Keratinocyte (primary cell): ENCODE results near the gene ZSWIM6. TPM values are rescaled to one million over a fixed set of nuclear protein-coding genes. Genes with fewer than 3 reads are reported as not detected.

ENCODE experiments used
- DNase-seq: peaks from one replicate; pipeline ENCODE4 v3.0.0-alpha.2; 2011; ENCODE audit warnings: low read depth, missing footprints, low spot score
- FAIRE-seq: peaks from 2 replicates; lab custom pipeline; 2011; peaks lifted over from hg19 to GRCh38; lab: Jason Lieb, UNC
- H2AFZ ChIP-seq: 2 replicates; pipeline ENCODE4 v1.6.0; 2012; ENCODE audit warnings: low read length, control low read depth, inconsistent platforms; ENCODE audit not compliant: control insufficient read depth
- H3K27ac ChIP-seq: 2 replicates; pipeline ENCODE4 v1.5.1; 2011; ENCODE audit warnings: low read length; ENCODE audit not compliant: control insufficient read depth, insufficient read depth
- H3K27me3 ChIP-seq: 3 replicates; pipeline ENCODE4 v1.6.0; 2011; ENCODE audit warnings: low read length; ENCODE audit not compliant: control insufficient read depth, insufficient read depth; ENCODE audit errors: extremely low read depth
- H3K36me3 ChIP-seq, 2 experiments: 2 replicates in 1 of 2; 3 replicates in 1 of 2; pipeline ENCODE4 v1.5.1; 2011; ENCODE audit warnings: low read length in 2 of 2, mild to moderate bottlenecking in 1 of 2; ENCODE audit not compliant: control insufficient read depth in 2 of 2, insufficient read depth in 2 of 2; ENCODE audit errors: extremely low read depth in 1 of 2
- H3K4me1 ChIP-seq: 3 replicates; pipeline ENCODE4 v1.5.1; 2011; ENCODE audit warnings: low read length; ENCODE audit not compliant: control insufficient read depth, insufficient read depth; ENCODE audit errors: extremely low read depth
- H3K4me2 ChIP-seq: 3 replicates; pipeline ENCODE4 v1.6.0; 2011; ENCODE audit warnings: low read depth, low read length; ENCODE audit not compliant: control insufficient read depth, insufficient read depth; ENCODE audit errors: extremely low read depth
- H3K4me3 ChIP-seq, 3 experiments: fragments of 200-600 bp in 1 of 3; sonication (generic) in 1 of 3; 2 replicates in 2 of 3; 3 replicates in 1 of 3; pipeline ENCODE4 v1.5.1; 2011 to 2016; ENCODE audit warnings: low read length in 3 of 3, mild to moderate bottlenecking in 3 of 3, control low read depth in 2 of 3, inconsistent platforms in 1 of 3, low read depth in 1 of 3, mixed read lengths in 1 of 3, mixed run types in 1 of 3, moderate library complexity in 1 of 3; ENCODE audit not compliant: control insufficient read depth in 2 of 3, insufficient read depth in 2 of 3; ENCODE audit errors: extremely low read depth in 1 of 3
- H3K79me2 ChIP-seq: 2 replicates; pipeline ENCODE4 v1.6.0; 2012; ENCODE audit warnings: low read length; ENCODE audit not compliant: control insufficient read depth, insufficient read depth
- H3K9ac ChIP-seq: 3 replicates; pipeline ENCODE4 v1.6.0; 2011; ENCODE audit warnings: low read length; ENCODE audit not compliant: control insufficient read depth, insufficient read depth; ENCODE audit errors: extremely low read depth
- H3K9me1 ChIP-seq: 3 replicates; pipeline ENCODE4 v1.6.0; 2011; ENCODE audit warnings: low read length; ENCODE audit not compliant: control insufficient read depth, insufficient read depth; ENCODE audit errors: extremely low read depth
- H3K9me3 ChIP-seq: 2 replicates; pipeline ENCODE4 v1.5.1; 2012; ENCODE audit warnings: low read depth, low read length; ENCODE audit not compliant: control insufficient read depth
- H4K20me1 ChIP-seq: 3 replicates; pipeline ENCODE4 v1.6.0; 2011; ENCODE audit warnings: low read length; ENCODE audit not compliant: control insufficient read depth, insufficient read depth; ENCODE audit errors: extremely low read depth
- EZH2 ChIP-seq: IDR thresholded peaks from one replicate; pipeline ENCODE4 v1.6.1; 2012; ENCODE audit warnings: inconsistent platforms, mild to moderate bottlenecking, low read length, moderate library complexity
- dilution Hi-C: fragments of 300-500 bp; cut with MboI; formaldehyde crosslinking; loops from one replicate; pipeline ENCODE4 v1.7.0; 2020; ENCODE audit warnings: low sequenced_read_pairs; ENCODE audit not compliant: extremely low pct_ligation_motif_present
- polyA plus RNA-seq, 5 experiments: library from polyadenylated mRNA; depleted of rRNA in 3 of 5; stranded (reverse) in 3 of 5; stranded (forward) in 1 of 5; unstranded in 1 of 5; fragments of >200 nt; gene quantifications; 1 replicate in 1 of 5; 2 replicates in 3 of 5; 3 replicates in 1 of 5; pipeline versions ENCODE4 v1.2.1 to v1.2.3, GENCODE V29; 2011 to 2012; ENCODE audit warnings: missing spikeins in 2 of 5, low read depth in 1 of 5, low replicate concordance in 1 of 5
- TF ChIP-seq, protein P1 (sequence below), 3 experiments: IDR thresholded peaks in 1 of 3; conservative IDR thresholded peaks in 1 of 3; optimal IDR thresholded peaks in 1 of 3; 2 replicates in 2 of 3; 3 replicates in 1 of 3; pipeline versions ENCODE3 to v1.5.1; 2011; ENCODE audit warnings: low read length in 3 of 3, mild to moderate bottlenecking in 3 of 3, moderate library complexity in 2 of 3, control low read depth in 1 of 3, inconsistent platforms in 1 of 3; ENCODE audit not compliant: insufficient read depth in 2 of 3; ENCODE audit errors: extremely low read depth in 1 of 3

Gene ZSWIM6
- polyA plus RNA-seq, 1 donor (not counting 4 experiments of a cell fraction or from before 2014, with no cell fraction given): 9.9 TPM

GRCh38 chr5:61370506-61370905 is 38.4 kb downstream of the ZSWIM6 start:
- no peak overlapping the region for H3K4me3 ChIP-seq
- peaks cover 0 to 2% of the 10 kb centered on the region in 2 experiments for H3K36me3 ChIP-seq
- peaks cover 2% of the 10 kb centered on the region for H3K9me1 ChIP-seq
- H3K9ac ChIP-seq: no peak overlapping the region
- H3K4me1 ChIP-seq: peaks cover 4% of the 10 kb centered on the region
- H3K27ac ChIP-seq: no peak overlapping the region
- H2AFZ ChIP-seq: no peak overlapping the region
- H3K27me3 ChIP-seq: no peaks in the 10 kb centered on the region
- FAIRE-seq (no peak), DNase-seq (no peak)
- H3K79me2 ChIP-seq: peaks cover 24% of the 10 kb centered on the region
- H4K20me1 ChIP-seq: no peaks in the 10 kb centered on the region
- no peak for TF ChIP-seq EZH2
- TF ChIP-seq, protein P1, sequence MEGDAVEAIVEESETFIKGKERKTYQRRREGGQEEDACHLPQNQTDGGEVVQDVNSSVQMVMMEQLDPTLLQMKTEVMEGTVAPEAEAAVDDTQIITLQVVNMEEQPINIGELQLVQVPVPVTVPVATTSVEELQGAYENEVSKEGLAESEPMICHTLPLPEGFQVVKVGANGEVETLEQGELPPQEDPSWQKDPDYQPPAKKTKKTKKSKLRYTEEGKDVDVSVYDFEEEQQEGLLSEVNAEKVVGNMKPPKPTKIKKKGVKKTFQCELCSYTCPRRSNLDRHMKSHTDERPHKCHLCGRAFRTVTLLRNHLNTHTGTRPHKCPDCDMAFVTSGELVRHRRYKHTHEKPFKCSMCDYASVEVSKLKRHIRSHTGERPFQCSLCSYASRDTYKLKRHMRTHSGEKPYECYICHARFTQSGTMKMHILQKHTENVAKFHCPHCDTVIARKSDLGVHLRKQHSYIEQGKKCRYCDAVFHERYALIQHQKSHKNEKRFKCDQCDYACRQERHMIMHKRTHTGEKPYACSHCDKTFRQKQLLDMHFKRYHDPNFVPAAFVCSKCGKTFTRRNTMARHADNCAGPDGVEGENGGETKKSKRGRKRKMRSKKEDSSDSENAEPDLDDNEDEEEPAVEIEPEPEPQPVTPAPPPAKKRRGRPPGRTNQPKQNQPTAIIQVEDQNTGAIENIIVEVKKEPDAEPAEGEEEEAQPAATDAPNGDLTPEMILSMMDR (optimal IDR thresholded peaks at IDR 0.05 in 1 of 3, IDR thresholded peaks at IDR 0.05 in 1 of 3, conservative IDR thresholded peaks at IDR 0.05 in 1 of 3; ENCODE audit: extremely low read depth in 1 of 3, insufficient read depth in 2 of 3, low read length in 3 of 3): no peak
- dilution Hi-C loops: no loop called here
- no peaks in the 10 kb centered on the region for H3K9me3 ChIP-seq
- no peak overlapping the region for H3K4me2 ChIP-seq

GRCh38 chr5:61371474-61371873 is 39.4 kb downstream of the ZSWIM6 start:
- dilution Hi-C loops: no loop called here
- H3K4me2 ChIP-seq: no peak overlapping the region
- H3K27ac ChIP-seq: no peak overlapping the region
- H3K36me3 ChIP-seq: peaks cover 0 to 2% of the 10 kb centered on the region in 2 experiments
- peaks cover 22% of the 10 kb centered on the region for H3K79me2 ChIP-seq
- TF ChIP-seq EZH2: no peak
- TF ChIP-seq, protein P1 (optimal IDR thresholded peaks at IDR 0.05 in 1 of 3, IDR thresholded peaks at IDR 0.05 in 1 of 3, conservative IDR thresholded peaks at IDR 0.05 in 1 of 3; ENCODE audit: extremely low read depth in 1 of 3, insufficient read depth in 2 of 3, low read length in 3 of 3): no peak
- peaks cover 4% of the 10 kb centered on the region for H3K4me1 ChIP-seq
- no peak for DNase-seq
- H3K27me3 ChIP-seq: no peaks in the 10 kb centered on the region
- no peak overlapping the region for H3K9ac ChIP-seq
- no peaks in the 10 kb centered on the region for H4K20me1 ChIP-seq
- no peaks in the 10 kb centered on the region for H3K9me1 ChIP-seq
- no peak for FAIRE-seq
- H2AFZ ChIP-seq: no peak overlapping the region
- H3K9me3 ChIP-seq: no peaks in the 10 kb centered on the region
- H3K4me3 ChIP-seq: no peak overlapping the region
